Cardiac septum (tissue), 1 donor: ENCODE results near the gene NRAP. TPM values are rescaled to one million over a fixed set of nuclear protein-coding genes. Genes with fewer than 3 reads are reported as not detected.

Experiments
- DNase-seq: peaks from one replicate; pipeline ENCODE4 v3.0.0-alpha.2; 2020; ENCODE audit warnings: low spot score
- intact Hi-C: fragments of 100-400 bp; cut with DNase I; formaldehyde crosslinking; loops from one replicate; pipeline ENCODE4 v1.14.0; 2022
- total RNA-seq: library from RNA; stranded (reverse); fragmentation: NEBNext Ultra II Directional; extraction: Animal tissue kit (Norgen Biotek cat#: 25700); gene quantifications from one replicate; pipeline ENCODE4 v1.2.1, GENCODE V29; 2021
- donor health status: DM: no; HTN: no; CAD: no.

NRAP gene
- total RNA-seq, 1 donor from 2014 or later = 1,029 TPM

GRCh38 chr10:113576852-113577251 is 87.0 kb downstream of the NRAP start:
- intact Hi-C loops = no loop called here
- DNase-seq = no peak

DNA sequence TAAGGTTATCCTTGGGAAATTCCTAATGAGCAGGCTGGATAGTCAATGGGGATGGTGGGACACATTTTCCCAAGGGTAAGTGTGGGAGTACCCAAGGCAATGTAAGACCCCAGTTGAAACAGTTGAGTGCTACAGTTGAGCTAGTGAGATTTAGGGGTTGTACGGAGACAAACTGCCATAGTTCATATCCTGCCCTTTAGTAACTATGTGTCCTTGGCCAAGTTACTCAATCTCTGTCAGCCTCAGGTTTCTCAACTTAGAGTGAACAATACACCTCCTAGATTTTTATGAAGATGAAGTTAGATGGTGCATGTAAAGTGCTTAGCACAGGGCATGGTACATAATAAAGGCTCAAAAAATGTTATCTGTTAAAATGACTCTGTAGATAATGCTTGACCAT is 90.5 kb downstream of the NRAP start:
- intact Hi-C loops = no loop called here
- no peak for DNase-seq

DNA sequence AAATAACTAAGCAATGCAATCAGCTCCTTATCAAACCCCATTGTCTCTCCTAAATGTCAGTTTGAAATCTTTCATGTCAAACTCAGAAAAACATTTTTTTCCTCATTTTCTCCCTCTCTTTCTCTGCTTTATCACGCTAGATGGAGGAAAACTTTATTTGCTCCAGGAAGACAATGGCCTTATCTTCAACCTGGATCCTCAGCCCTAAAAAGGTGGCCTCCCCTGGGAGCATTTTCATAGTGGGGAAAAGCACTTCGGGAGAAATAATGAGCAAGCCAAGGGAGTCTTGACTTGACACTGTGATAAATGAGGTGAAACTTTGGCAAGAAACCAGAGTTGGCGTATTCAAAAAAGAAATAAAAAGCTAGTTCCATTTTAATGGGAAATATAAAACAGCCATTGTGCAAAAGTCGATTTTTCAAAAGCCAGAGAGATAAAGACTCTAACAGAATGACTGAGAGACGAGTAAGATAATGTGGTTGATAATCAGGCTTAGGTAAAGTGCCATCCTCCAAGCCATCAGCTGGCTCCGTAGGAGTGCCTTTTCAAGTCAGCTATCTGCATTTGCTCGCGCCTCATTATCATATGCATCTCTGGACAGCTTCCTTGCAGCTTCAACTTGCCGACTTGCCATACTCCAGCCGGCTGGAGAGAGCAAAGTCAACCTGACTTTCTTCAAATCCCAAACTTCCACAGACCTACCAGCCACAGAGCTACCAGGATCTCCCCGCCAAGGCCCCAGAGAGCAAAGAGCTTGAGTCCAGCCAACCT is 91.1 kb downstream of the NRAP start:
- intact Hi-C loops = no loop called here
- DNase-seq = no peak

- no peak for DNase-seq
- intact Hi-C loops = no loop called here
These were observed 94.3 kb downstream of the NRAP start for GRCh38 chr10:113569576-113569975.

GRCh38 chr10:113566888-113567287 is 97.0 kb downstream of the NRAP start:
- intact Hi-C loops = no loop called here
- DNase-seq = no peak

GRCh38 chr10:113565364-113565763 is 98.5 kb downstream of the NRAP start:
- intact Hi-C loops = no loop called here
- DNase-seq = no peak

DNA sequence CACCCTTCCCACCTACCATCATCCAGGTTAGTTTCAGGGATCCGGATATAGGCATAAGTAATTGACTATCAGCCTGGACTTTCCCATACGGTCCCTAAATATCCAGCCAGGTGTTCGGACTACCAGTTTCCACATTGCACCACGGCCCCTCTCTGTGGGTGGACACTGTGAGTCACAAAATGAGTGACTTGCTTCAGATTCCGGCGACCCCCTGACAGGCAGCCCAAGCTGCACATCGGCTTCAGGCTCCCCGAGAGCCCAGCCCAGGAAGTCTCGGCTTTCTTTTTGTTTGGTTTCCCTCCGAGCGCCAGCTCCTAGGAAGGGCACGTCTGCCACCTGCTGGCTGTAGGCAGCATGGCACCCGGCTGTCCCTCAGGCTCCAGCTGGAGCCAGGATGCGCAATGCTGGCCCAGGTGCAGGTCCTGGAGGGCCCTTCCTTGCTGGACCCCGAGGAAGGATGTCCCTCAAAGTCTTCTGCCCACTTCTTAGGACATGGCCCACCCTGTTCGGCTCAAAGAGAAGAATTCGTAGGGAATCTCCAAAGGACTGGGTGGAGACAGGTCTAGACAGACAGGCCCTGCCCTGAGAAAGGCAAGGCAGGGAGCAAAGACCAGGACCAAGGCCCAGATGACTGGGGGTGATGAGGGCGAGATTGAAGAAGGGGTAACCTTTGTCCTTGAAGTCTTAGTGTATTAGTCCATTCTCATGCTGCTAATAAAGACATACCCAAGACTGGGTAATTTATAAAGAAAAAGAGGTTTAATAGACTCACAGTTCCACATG is 100.3 kb downstream of the NRAP start:
- intact Hi-C loops = loop anchor here (2.0 to 5.0 kb wide), 2 partner anchors 43 to 121 kb away; no protein-coding TSS in a partner anchor
- DNase-seq = peak; percentile 85

DNA sequence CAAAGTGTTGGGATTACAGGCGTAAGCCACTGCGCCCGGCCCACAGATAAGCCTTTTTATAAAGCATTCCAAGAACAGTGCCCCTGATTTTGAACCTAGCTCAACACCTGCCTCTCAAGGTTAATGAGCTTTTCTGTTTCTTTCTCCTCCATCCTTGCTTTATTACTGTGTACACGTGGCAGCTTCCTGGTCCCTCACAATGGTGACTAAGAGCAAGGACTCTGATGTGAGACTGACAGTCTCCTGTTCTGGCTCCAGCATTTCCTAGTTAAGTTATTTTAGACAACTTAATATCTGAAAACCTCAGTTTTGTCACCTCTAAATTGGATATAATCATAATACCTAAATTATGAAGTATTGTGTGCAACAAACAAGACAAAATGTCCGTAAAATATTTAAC is 101.1 kb downstream of the NRAP start:
- intact Hi-C loops = loop anchor here (2.0 to 5.0 kb wide), 2 partner anchors 42 to 120 kb away; no protein-coding TSS in a partner anchor
- DNase-seq = no peak

DNA sequence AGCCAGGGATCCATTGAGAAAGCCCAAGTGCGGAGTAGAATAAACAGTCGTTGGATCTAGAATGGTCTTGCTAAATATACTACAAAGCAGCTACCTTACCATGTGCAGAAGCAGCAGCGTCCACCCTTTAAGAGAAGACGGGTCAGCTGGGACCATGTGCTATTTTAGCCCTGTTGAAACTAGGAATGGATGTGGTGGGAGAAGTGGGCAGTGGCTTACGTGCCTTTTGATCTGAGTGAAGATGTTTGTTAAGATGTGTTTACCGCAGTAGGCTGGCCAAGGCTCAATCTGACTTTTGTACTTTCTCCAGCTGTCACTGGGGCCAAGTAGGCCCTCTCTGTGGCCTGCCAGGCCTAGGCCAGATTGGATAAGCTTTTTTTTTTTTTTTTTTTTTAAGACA is 101.8 kb downstream of the NRAP start:
- intact Hi-C loops = loop anchor here (2.0 to 5.0 kb wide), 2 partner anchors 41 to 120 kb away; no protein-coding TSS in a partner anchor
- DNase-seq = no peak

- DNase-seq = no peak
- intact Hi-C loops = loop anchor here (5.0 kb wide), 1 partner anchor 119 kb away; no protein-coding TSS in a partner anchor
These were observed 102.6 kb downstream of the NRAP start for GRCh38 chr10:113561214-113561613.

- DNase-seq = no peak
- intact Hi-C loops = loop anchor here (5.0 kb wide), 1 partner anchor 118 kb away; no protein-coding TSS in a partner anchor
These were observed 103.8 kb downstream of the NRAP start for GRCh38 chr10:113560071-113560470.

- DNase-seq = no peak
- intact Hi-C loops = no loop called here
These were observed 105.9 kb downstream of the NRAP start for GRCh38 chr10:113557903-113558321.

- intact Hi-C loops = no loop called here
- no peak for DNase-seq
These were observed 106.4 kb downstream of the NRAP start for GRCh38 chr10:113557424-113557862.

DNA sequence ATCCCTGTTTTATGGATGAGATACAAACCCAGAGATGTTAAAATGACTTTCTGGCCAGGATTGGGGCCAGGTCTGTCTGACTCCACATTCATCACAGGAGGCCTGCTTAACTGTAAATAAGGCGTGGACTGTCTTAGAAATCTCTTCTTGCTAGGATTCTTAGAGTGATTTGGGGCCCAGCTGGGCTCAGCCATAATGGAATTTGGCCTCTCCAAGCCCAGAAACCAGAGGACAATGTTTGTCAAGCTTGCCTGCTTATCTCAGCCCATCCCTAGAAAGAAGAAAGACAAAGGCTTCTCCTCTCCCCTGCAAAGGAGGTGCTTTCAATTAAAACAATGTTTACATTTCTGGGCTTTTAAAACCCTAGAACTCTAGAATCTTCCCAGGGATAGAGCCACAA is 108.1 kb downstream of the NRAP start:
- DNase-seq = no peak
- intact Hi-C loops = no loop called here

DNA sequence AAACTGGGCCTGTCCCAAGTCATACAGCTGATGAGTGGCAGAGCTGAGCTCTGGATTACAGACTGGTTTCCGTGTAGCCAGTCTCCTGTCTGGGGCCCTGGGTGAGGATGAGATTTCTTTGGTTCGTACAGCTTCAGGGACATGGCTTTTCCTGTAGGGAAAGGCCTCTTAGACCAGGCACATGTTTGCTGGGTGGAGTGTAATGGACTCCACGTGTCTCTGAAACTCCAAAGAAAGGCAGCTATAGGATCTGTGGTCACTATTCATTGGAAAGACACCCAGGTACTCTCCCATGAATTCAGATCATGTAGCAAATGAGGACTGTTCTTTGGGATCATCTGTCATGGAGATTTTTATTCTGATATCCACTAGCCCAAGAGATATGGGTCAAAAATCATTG is 108.6 kb downstream of the NRAP start:
- DNase-seq = no peak
- intact Hi-C loops = no loop called here

- no peak for DNase-seq
- intact Hi-C loops = no loop called here
These were observed 109.6 kb downstream of the NRAP start for GRCh38 chr10:113554214-113554613.

DNA sequence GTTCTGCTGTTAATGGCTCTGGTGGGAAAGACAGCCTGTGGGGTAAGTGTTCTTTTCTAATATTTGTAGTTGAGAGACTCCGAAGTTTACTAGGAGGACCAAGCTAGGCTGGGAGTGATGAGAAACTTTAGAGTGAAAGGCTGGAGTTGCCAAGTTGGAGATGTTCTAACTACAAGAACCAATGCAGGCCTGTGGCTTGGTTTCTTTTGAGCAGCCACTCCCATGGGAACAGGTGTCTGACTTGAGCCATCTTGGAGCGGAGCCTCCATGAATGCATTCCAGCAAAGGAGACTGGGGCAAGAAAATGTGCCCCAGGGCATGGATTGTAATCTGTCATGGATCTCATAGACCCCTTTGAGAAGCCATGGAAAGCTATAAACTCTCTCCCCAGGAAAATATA is 110.7 kb downstream of the NRAP start:
- intact Hi-C loops = no loop called here
- no peak for DNase-seq

GRCh38 chr10:113552701-113553100 is 111.1 kb downstream of the NRAP start, which contains the start of gene HABP2:
HABP2 (plus strand) TSS chr10:113553053; CDS start chr10:113553122, 69 bp downstream.
- DNase-seq = no peak
- intact Hi-C loops = no loop called here

DNA sequence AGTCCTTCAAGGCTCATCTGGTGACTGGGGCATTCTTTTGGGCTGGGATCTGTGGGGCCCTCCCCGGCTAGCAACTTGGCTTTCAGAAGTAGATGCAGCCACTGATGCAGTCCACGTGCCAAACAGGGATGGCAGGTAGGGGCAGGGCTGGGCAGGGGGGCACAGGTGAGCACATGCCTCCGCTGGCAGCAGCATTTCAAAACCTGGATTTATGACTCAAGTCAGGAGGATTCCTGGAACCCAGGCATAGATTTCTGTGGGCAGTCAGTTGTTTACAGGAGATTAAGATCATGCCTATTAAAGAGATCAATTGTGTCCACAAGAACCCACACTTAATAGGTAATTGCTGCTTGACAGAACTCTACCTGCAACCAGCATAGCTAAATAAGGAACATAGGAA is 111.8 kb downstream of the NRAP start:
- intact Hi-C loops = no loop called here
- no peak for DNase-seq

GRCh38 chr10:113550365-113550764 is 113.5 kb downstream of the NRAP start:
- intact Hi-C loops = no loop called here
- DNase-seq = no peak

DNA sequence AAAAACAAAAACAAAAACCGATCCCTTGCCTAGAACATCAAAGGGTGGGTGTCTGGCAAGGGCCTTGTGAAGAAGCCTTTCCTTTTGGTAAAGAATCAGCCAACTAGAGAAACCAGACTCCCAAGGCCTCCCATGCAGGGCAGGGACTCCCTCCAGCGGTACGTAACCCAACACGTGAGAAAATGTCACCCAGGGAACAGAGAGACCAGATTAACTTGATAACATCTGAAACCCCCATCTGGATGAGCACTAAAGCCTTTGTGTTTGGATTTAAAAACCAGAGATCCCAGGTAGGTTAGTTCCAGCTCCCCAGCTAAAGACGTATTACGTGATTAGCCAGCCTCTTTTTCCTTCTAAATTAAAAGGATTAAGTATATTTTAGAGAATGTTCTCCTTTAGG is 114.0 kb downstream of the NRAP start:
- intact Hi-C loops = no loop called here
- DNase-seq = no peak
